Suprapubic skin (tissue), 3 donors: Measurements from ENCODE around the gene ZNF281.

ENCODE experiments used
- CTCF ChIP-seq, 2 donors: fragments of 200-600 bp in 1 of 2; fragments of 450-650 bp in 1 of 2; sonication (generic) in 1 of 2; IDR thresholded peaks; one replicate each; pipeline ENCODE4 v1.5.1; 2016 to 2019; ENCODE audit warnings: antibody characterized with exemption in 2 of 2, mild to moderate bottlenecking in 1 of 2, moderate library complexity in 1 of 2
- POLR2A ChIP-seq, 2 donors: fragments of 450-650 bp; IDR thresholded peaks; one replicate each; pipeline ENCODE4 v1.6.1; 2017; ENCODE audit warnings: antibody characterized with exemption in 2 of 2, mild to moderate bottlenecking in 2 of 2, moderate library complexity in 2 of 2

- TF ChIP-seq CTCF (IDR thresholded peaks at IDR 0.05) = no peak
- TF ChIP-seq POLR2A (IDR thresholded peaks at IDR 0.05) = no peak
Observed at GRCh38 chr1:200366577-200367253, 43.1 kb downstream of the ZNF281 start.
